Psoas muscle (tissue), 8 donors: ENCODE results near the gene SHMT2. TPM values are rescaled to one million over a fixed set of nuclear protein-coding genes. Genes with fewer than 3 reads are reported as not detected.

Experiments
- ATAC-seq, 4 donors: fragments of 200-7000 bp; cut with Tn5 transposase; one replicate each; pipeline ENCODE4 v1.9.1; 2020; ENCODE audit warnings: moderate library complexity in 3 of 4, mild to moderate bottlenecking in 2 of 4
- DNase-seq, 2 donors: peaks; one replicate each; pipeline ENCODE4 v3.0.0-alpha.2; 2020
- H3K27ac ChIP-seq: fragments of 200-600 bp; one replicate; pipeline ENCODE4 v1.8.0; 2022
- H3K27me3 ChIP-seq, 3 donors: fragments of 200-600 bp in 1 of 3; one replicate each; pipeline versions ENCODE4 v1.6.1 to v1.8.0; 2013 to 2022; ENCODE audit warnings: low read length in 2 of 3, mild to moderate bottlenecking in 2 of 3, moderate library complexity in 1 of 3; ENCODE audit not compliant: insufficient read depth in 3 of 3
- H3K36me3 ChIP-seq, 2 donors: fragments of 200-600 bp in 1 of 2; one replicate each; pipeline versions ENCODE4 v1.6.1 to v1.8.0; 2013 to 2022; ENCODE audit warnings: low read depth in 1 of 2, mild to moderate bottlenecking in 1 of 2, moderate library complexity in 1 of 2; ENCODE audit not compliant: insufficient read depth in 1 of 2
- H3K4me1 ChIP-seq: fragments of 200-600 bp; one replicate; pipeline ENCODE4 v1.8.0; 2022
- H3K4me3 ChIP-seq: fragments of 200-600 bp; one replicate; pipeline ENCODE4 v1.8.0; 2022; ENCODE audit warnings: mild to moderate bottlenecking
- H3K9me3 ChIP-seq: fragments of 200-600 bp; one replicate; pipeline ENCODE4 v1.8.0; 2022
- WGBS, 3 donors: extraction: QIAGEN DNeasy Blood & Tissue Kit; methylation state at CpG; one replicate each; pipeline versions ENCODE4 v1.1.6 to v1.1.7; 2013; 5-methylcytosine and 5-hydroxymethylcytosine counted together
- intact Hi-C, 2 donors: fragments of 100-400 bp; cut with DNase I; formaldehyde crosslinking; loops; one replicate each; pipeline versions ENCODE4 v1.11.0 to v1.14.2; 2022
- polyA plus RNA-seq, 3 donors: library from polyadenylated mRNA; stranded (reverse); fragments of 200-250 nt; gene quantifications; one replicate each; pipeline ENCODE4 v1.2.3, GENCODE V29; 2013
- total RNA-seq, 4 donors: library from RNA; stranded (reverse); fragmentation: NEBNext Ultra II Directional in 2 of 4; extraction: Animal tissue kit (Norgen Biotek cat#: 25700) in 2 of 4; gene quantifications; one replicate each; pipeline versions ENCODE4 v1.2.1 to v1.2.4, GENCODE V29; 2021 to 2023
- TF ChIP-seq, protein P1 (sequence below): fragments of 200-600 bp; IDR thresholded peaks from one replicate; pipeline ENCODE4 v1.8.0; 2022; ENCODE audit warnings: antibody characterized with exemption
- donor health status: healthy with polysubstance abuse.
- donor health status: DM: no; HTN: no; CAD: no; lungs with moderate emphysema.
- donor health status: Bipolar disorder and iron deficiency.
- donor health status: healthy.
- donor health status: DM: yes; HTN: yes; CAD: no.
- donor health status: DM: no; HTN: no; CAD: no.
- donor health status: DM: no; HTN: no; CAD: no.
- donor health status: DM: yes; HTN: yes; CAD: no.

Gene SHMT2
- total and polyA plus RNA-seq, 7 donors, result 36.6 to 66.8 (median 53.6) TPM

DNA sequence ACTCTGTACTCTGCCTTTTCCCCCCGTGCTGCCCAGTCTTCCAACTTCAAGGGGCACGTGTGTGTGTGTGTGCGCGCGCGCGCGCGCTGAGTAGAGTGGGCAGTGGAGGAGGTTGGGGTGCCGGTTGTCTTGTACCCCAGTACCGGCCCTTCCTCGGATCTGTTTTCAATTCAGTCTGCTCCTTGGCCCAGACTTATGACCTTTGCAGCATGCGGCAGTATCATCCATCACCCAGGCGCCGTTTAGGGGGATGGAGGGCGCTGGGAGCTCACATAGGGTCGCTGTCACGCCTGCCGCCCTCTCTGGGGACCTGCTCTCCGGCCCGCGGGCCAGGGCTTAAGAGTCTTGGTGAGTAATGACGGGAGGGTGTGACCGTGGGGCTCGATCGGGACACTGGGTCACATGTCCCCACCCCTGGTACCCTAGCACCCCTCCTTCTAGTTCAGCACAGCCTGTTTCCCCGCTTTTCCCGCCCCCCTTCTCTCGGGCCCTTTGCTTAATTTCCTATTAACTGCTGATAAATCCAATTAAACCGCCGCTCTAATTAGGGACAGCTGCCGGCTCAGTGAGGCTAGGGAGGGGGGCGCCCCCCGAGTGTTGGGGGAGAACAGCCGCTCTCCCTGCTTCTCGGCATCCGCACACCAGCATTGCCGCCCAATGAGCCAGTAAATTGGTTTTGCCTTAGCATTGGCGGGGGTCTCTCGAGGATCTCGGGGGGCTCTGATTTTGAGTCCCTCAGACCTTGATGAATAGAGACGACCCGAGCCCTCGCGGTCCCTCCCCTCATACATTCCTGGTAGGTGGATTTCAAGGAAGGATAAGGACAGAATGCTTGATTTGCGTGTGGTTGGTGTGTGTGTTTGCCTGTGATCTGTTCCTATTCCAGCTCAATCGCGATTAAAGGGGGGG lies 12.1 kb downstream of the SHMT2 start:
- TF ChIP-seq, protein P1, sequence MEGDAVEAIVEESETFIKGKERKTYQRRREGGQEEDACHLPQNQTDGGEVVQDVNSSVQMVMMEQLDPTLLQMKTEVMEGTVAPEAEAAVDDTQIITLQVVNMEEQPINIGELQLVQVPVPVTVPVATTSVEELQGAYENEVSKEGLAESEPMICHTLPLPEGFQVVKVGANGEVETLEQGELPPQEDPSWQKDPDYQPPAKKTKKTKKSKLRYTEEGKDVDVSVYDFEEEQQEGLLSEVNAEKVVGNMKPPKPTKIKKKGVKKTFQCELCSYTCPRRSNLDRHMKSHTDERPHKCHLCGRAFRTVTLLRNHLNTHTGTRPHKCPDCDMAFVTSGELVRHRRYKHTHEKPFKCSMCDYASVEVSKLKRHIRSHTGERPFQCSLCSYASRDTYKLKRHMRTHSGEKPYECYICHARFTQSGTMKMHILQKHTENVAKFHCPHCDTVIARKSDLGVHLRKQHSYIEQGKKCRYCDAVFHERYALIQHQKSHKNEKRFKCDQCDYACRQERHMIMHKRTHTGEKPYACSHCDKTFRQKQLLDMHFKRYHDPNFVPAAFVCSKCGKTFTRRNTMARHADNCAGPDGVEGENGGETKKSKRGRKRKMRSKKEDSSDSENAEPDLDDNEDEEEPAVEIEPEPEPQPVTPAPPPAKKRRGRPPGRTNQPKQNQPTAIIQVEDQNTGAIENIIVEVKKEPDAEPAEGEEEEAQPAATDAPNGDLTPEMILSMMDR, result no peak
- Histone ChIP-seq H3K27me3 (peaks cover 0 to 13% (median 0%) of the 10 kb centered on the region in 3 donors), H3K4me1 (peaks cover 57% of the 10 kb centered on the region), H3K4me3 (peak overlapping the region; percentile 65), H3K9me3 (no peaks in the 10 kb centered on the region), H3K36me3 (peaks cover 0 to 33% of the 10 kb centered on the region in 2 donors), H3K27ac (peak overlapping the region; percentile 61)
- intact Hi-C loops, result no loop called here
- DNase-seq (peak; percentile 29 to 67), ATAC-seq (peak; percentile 4 to 16 (median 10))
- 14 to 17% (median 15%) methylated on average over 48 of the region's 48 CpGs for WGBS, 3 donors

DNA sequence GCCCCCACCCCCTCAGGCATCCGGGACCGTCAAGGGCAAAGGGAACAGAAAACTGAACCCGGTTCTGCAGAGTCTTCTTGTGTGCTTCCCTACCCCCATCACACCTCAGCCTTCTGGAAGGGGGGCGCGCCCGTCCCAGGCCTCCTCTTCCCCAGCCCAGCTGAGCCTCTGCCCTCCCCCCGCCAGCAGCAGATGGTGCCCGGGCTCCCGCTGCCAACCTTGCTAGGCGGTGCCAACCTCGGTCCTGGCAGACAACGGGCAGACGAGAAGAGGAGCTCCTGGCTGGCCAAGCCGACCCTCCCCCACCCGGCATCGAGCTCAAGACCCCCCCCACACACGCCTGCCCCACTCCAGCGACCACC lies 12.8 kb downstream of the SHMT2 start:
- peaks cover 62% of the 10 kb centered on the region for H3K4me1 ChIP-seq
- peak overlapping the region; percentile 68 for H3K27ac ChIP-seq
- ATAC-seq (peak; percentile 25 to 61 (median 52)), DNase-seq (peak; percentile 66 to 91)
- H3K36me3 ChIP-seq, result peaks cover 0 to 40% of the 10 kb centered on the region in 2 donors
- peaks cover 0 to 11% (median 0%) of the 10 kb centered on the region in 3 donors for H3K27me3 ChIP-seq
- 2 to 3% (median 2%) methylated on average over 7 to 18 of the region's 18 CpGs for WGBS, 3 donors
- H3K4me3 ChIP-seq, result peak overlapping the region; percentile 56
- intact Hi-C loops, result no loop called here
- H3K9me3 ChIP-seq, result no peaks in the 10 kb centered on the region
- TF ChIP-seq, protein P1, result no peak

GRCh38 chr12:57242691-57243454 lies 13.4 kb downstream of the SHMT2 start:
- TF ChIP-seq, protein P1, result peak; percentile 45
- Histone ChIP-seq H3K9me3 (no peaks in the 10 kb centered on the region), H3K36me3 (peaks cover 0 to 45% of the 10 kb centered on the region in 2 donors), H3K27me3 (peaks cover 0 to 11% (median 0%) of the 10 kb centered on the region in 3 donors), H3K4me3 (peak overlapping the region; percentile 56), H3K4me1 (peaks cover 66% of the 10 kb centered on the region), H3K27ac (peak overlapping the region; percentile 68)
- ATAC-seq (peak; percentile 4 to 30 (median 28)), DNase-seq (peak; percentile 56 to 76)
- WGBS, 3 donors, result 4 to 12% (median 5%) methylated on average over 43 to 45 of the region's 45 CpGs
- intact Hi-C loops, result loop anchor here in 1 of 2 donors (1.0 kb wide), 1 partner anchor 30 kb away; no protein-coding TSS in a partner anchor

DNA sequence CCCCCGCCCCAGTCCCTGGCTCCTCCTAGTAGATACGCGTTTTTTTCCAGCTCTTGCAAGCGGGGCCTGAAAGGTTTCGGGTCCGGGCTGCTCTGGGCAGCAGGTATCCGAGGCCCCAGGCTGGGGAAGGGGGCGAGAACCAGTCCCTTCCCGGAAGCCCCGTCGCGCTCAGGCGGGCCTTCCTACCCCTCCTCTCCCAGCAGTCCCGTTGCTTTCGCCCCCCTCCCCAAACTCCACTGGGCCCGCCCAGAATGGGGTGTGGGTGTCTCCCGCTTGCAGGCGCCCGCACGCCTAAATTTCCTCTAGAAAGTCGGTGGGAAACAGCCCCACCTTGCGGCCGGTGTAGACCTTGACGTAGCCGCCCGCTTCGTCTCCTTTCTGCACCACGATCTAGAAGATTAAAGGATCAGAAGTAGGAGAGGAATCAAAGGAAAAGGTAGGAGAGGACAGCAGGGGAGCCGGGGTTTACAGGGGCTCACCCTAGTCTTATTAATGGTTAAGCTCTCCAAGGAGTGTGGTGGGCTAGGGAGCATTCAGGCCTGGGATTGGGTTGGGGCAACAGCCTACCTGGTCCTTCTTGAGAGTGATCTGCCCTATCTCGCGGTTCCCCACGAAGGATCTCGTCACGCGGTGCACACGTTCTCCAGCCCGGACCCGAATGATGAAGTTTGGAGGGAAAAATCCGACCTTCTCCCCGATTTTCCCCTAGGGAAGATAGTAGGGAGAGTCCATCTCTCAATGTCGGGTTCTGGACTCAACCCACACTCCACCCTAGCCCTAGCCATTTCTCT lies 14.2 kb downstream of the SHMT2 start:
- TF ChIP-seq, protein P1, result peak; percentile 67
- H3K4me1 ChIP-seq, result peaks cover 67% of the 10 kb centered on the region
- peak; percentile 81 to 86 for DNase-seq
- no peaks in the 10 kb centered on the region for H3K9me3 ChIP-seq
- peaks cover 0 to 54% of the 10 kb centered on the region in 2 donors for H3K36me3 ChIP-seq
- WGBS, 3 donors, result 14 to 28% (median 19%) methylated on average over 38 to 41 of the region's 41 CpGs
- peak overlapping the region; percentile 56 for H3K4me3 ChIP-seq
- intact Hi-C loops, result loop anchor here in 1 of 2 donors (1.0 kb wide), 1 partner anchor 30 kb away; no protein-coding TSS in a partner anchor
- H3K27ac ChIP-seq, result peak overlapping the region; percentile 68
- peaks cover 0 to 5% (median 0%) of the 10 kb centered on the region in 3 donors for H3K27me3 ChIP-seq
- peak in 3 of 4 donors; percentile 12 to 32 (median 31) for ATAC-seq
